ENCODE results near the gene MAP2K5. TPM values are rescaled to one million over a fixed set of nuclear protein-coding genes. Genes with fewer than 3 reads are reported as not detected.

The MAP2K5 gene
- total RNA-seq, 4 donors from 2014 or later, result 10.2 to 13.8 (median 11.9) TPM

DNA sequence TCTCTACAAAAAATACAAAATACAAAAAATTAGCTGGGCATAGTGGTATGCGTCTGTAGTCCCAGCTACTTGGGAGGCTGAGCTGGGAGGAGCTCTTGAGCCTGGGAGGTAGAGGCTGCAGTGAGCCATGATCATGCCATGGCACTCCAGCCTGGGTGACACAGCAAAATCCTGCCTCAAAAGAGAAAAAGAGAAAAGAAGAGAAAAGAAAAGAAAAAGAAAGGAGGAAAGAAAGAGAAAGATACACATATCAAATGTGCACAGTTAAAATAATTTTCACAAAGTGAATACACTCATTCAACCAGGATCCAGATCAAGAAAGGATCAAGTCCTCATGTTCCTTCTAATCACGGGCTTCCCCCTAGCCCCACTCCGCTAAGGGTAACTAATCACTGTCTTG is 27.4 kb upstream of the MAP2K5 start:
- peaks cover 0 to 36% (median 0%) of the 10 kb centered on the region in 3 donors for H3K36me3 ChIP-seq
- H3K27ac ChIP-seq, result no peak overlapping the region
- H3K9me3 ChIP-seq, result no peaks in the 10 kb centered on the region
- H3K4me3 ChIP-seq, result no peak overlapping the region
- TF ChIP-seq EP300 (IDR thresholded peaks at IDR 0.05) (no peak), POLR2A (IDR thresholded peaks at IDR 0.05) (no peak)
- TF ChIP-seq, protein P1, sequence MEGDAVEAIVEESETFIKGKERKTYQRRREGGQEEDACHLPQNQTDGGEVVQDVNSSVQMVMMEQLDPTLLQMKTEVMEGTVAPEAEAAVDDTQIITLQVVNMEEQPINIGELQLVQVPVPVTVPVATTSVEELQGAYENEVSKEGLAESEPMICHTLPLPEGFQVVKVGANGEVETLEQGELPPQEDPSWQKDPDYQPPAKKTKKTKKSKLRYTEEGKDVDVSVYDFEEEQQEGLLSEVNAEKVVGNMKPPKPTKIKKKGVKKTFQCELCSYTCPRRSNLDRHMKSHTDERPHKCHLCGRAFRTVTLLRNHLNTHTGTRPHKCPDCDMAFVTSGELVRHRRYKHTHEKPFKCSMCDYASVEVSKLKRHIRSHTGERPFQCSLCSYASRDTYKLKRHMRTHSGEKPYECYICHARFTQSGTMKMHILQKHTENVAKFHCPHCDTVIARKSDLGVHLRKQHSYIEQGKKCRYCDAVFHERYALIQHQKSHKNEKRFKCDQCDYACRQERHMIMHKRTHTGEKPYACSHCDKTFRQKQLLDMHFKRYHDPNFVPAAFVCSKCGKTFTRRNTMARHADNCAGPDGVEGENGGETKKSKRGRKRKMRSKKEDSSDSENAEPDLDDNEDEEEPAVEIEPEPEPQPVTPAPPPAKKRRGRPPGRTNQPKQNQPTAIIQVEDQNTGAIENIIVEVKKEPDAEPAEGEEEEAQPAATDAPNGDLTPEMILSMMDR (IDR thresholded peaks at IDR 0.05), result no peak
- DNase-seq (ENCODE audit: low spot score in 2 of 2), result no peak
- no peaks in the 10 kb centered on the region for H3K27me3 ChIP-seq
- H3K4me1 ChIP-seq, result peaks cover 0 to 5% (median 0%) of the 10 kb centered on the region in 4 donors
- WGBS, 2 donors, result 93 to 98% methylated on average over 3 of the region's 3 CpGs

DNA sequence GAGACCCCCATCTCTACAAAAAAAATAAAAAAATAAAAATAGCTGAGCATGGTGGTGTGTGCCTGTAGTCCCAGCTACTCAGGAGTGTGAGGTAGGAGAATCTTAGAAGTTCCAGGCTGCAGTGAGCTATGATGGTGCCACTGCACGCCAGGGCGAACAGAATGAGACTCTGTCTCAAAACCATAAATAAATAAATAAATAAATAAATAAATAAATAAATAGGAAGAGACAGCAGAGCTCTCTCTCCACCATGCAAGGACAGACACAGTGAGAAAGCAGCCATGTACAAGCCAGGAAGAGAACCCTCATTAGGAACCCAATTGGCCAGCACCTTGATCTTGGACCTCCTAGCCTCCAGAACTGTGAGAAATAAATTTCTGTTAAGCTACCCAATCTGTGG is 26.9 kb upstream of the MAP2K5 start:
- H3K27me3 ChIP-seq, result no peaks in the 10 kb centered on the region
- no peaks in the 10 kb centered on the region for H3K9me3 ChIP-seq
- no peak overlapping the region for H3K4me3 ChIP-seq
- TF ChIP-seq POLR2A (IDR thresholded peaks at IDR 0.05), result no peak
- TF ChIP-seq, protein P1 (IDR thresholded peaks at IDR 0.05), result no peak
- TF ChIP-seq EP300 (IDR thresholded peaks at IDR 0.05), result no peak
- H3K36me3 ChIP-seq, result peaks cover 0 to 36% (median 0%) of the 10 kb centered on the region in 3 donors
- no peak for DNase-seq (ENCODE audit: low spot score in 2 of 2)
- H3K27ac ChIP-seq, result no peak overlapping the region
- H3K4me1 ChIP-seq, result peaks cover 0 to 9% (median 0%) of the 10 kb centered on the region in 4 donors
- WGBS, 2 donors, result 92 to 95% methylated on average over 2 of the region's 2 CpGs

GRCh38 chr15:67520321-67521028 is 22.0 kb upstream of the MAP2K5 start:
- Histone ChIP-seq H3K4me1 (peaks cover 0 to 39% (median 13%) of the 10 kb centered on the region in 4 donors), H3K27ac (peak overlapping the region; percentile 87 to 99 (median 94)), H3K4me3 (peak overlapping the region; percentile 64 to 97 (median 78)), H3K36me3 (peaks cover 0 to 4% (median 0%) of the 10 kb centered on the region in 3 donors), H3K9me3 (no peaks in the 10 kb centered on the region), H3K27me3 (no peaks in the 10 kb centered on the region)
- DNase-seq (ENCODE audit: low spot score in 2 of 2), result no peak
- 20 to 30% methylated on average over 21 to 24 of the region's 24 CpGs for WGBS, 2 donors
- TF ChIP-seq, protein P1 (IDR thresholded peaks at IDR 0.05), result no peak
- TF ChIP-seq EP300 (IDR thresholded peaks at IDR 0.05) (no peak), POLR2A (IDR thresholded peaks at IDR 0.05) (no peak)

DNA sequence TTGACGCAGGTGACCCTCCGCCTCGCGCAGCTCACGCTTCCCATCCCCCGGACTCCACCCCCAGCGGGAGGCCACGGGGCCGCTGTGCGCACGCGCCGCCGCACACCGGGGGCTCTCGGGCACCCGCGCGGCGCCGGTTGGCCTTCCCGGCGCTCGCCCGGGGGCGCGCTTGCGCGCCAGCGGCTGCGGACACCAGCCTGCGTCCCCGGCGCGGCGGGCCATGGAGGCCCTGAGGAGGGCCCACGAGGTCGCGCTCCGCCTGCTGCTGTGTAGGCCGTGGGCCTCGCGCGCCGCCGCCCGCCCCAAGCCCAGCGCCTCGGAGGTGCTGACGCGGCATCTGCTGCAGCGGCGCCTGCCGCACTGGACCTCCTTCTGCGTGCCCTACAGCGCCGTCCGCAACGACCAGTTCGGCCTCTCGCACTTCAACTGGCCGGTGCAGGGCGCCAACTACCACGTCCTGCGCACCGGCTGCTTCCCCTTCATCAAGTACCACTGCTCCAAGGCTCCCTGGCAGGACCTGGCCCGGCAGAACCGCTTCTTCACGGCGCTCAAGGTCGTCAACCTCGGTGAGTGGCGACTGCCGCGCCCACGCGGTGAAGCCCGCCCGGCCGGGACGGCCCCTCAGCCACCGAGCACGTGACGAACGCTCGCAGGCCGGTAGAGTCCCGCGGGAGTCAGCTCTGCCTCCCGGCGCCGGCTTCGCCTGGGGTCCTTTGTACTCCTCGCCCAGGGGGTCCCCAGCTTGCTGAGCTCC is 21.3 kb upstream of the MAP2K5 start, which contains the start of gene C15orf61:
C15orf61 (plus strand) TSS at position 103 of the 754 bp plus-strand sequence; CDS start at position 221, 118 bp downstream.
- peak within 1 kb of the TSS; percentile 64 to 99 (median 93) for H3K4me3 ChIP-seq
- WGBS, 2 donors, result 0 to 1% methylated on average over 34 to 71 of the region's 94 CpGs
- H3K27me3 ChIP-seq, result no peaks in the 10 kb centered on the region
- TF ChIP-seq POLR2A (IDR thresholded peaks at IDR 0.05) (peak; percentile 63 to 89), EP300 (IDR thresholded peaks at IDR 0.05) (peak in 1 of 2 donors; percentile 85)
- TF ChIP-seq, protein P1 (IDR thresholded peaks at IDR 0.05), result peak in 2 of 5 experiments; percentile 21 to 31
- peaks cover 0 to 39% (median 13%) of the 10 kb centered on the region in 4 donors for H3K4me1 ChIP-seq
- H3K36me3 ChIP-seq, result peaks cover 0 to 6% (median 0%) of the 10 kb centered on the region in 3 donors
- peak; percentile 64 to 65 for DNase-seq (ENCODE audit: low spot score in 2 of 2)
- H3K27ac ChIP-seq, result peak within 1 kb of the TSS; percentile 87 to 99 (median 94)
- H3K9me3 ChIP-seq, result no peaks in the 10 kb centered on the region

All from tibial nerve (tissue), 4 donors.